HepG2 (cell line): ENCODE data around the gene OARD1. TPM values are rescaled to one million over a fixed set of nuclear protein-coding genes. Genes with fewer than 3 reads are reported as not detected.
"Not testable (repeated sequence)": the region's sequence is repeated elsewhere in the genome, so short reads cannot be mapped to it uniquely, and the experiment has no call there.

Experiments
- ATAC-seq: fragments of 200-7000 bp; cut with Tn5 transposase; 3 replicates; pipeline ENCODE4 v1.9.1; 2020; ENCODE audit warnings: mild to moderate bottlenecking, moderate library complexity
- BruUV-seq: library from RNA; stranded (reverse); fragments of 400-500 nt; replicated peaks from 2 replicates; lab custom pipeline; 2021; lab: Mats Ljungman, UMichigan
- CTCF ChIA-PET: fragments of 300-600 bp; formaldehyde crosslinking; extraction: SDS; loops from one replicate; lab custom pipeline; 2021; ENCODE audit warnings: low total read pairs, inconsistent platforms, low intra/inter-chr PET ratio; lab: Yijun Ruan, JAX
- POLR2A ChIA-PET: fragments of 350-600 bp; sonication (Branson Sonifier 250); formaldehyde crosslinking; loops from one replicate; lab custom pipeline; 2020; ENCODE audit warnings: antibody characterized with exemption, inconsistent platforms; lab: Yijun Ruan, JAX
- DNase-seq: peaks from one replicate; pipeline ENCODE4 v3.0.0-alpha.2; 2015; ENCODE audit warnings: low spot score
- FAIRE-seq: peaks from 3 replicates; lab custom pipeline; 2011; peaks lifted over from hg19 to GRCh38; lab: Jason Lieb, UNC
- H2AFZ ChIP-seq: one replicate; pipeline ENCODE4 v1.6.1; 2011; ENCODE audit warnings: low read length, inconsistent platforms
- H3K27ac ChIP-seq: fragments of 300-600 bp; 3 replicates; pipeline ENCODE4 v1.8.0; 2011; ENCODE audit warnings: mixed run types, mild to moderate bottlenecking, mixed read lengths, low read length, inconsistent platforms; ENCODE audit not compliant: insufficient read depth; ENCODE audit errors: extremely low read length
- H3K27me3 ChIP-seq, 2 experiments: fragments of 200-600 bp in 1 of 2; 2 replicates in 1 of 2; 3 replicates in 1 of 2; pipeline versions ENCODE4 v1.6.0 to v1.8.0; 2011; ENCODE audit warnings: low read length in 2 of 2, mild to moderate bottlenecking in 2 of 2, moderate library complexity in 2 of 2, inconsistent platforms in 1 of 2; ENCODE audit not compliant: insufficient read depth in 2 of 2, control insufficient read depth in 1 of 2
- H3K36me3 ChIP-seq, 2 experiments: fragments of 200-600 bp in 1 of 2; replicated peaks in 1 of 2; 2 replicates in 1 of 2; 3 replicates in 1 of 2; pipeline versions ENCODE4 v1.5.1 to v1.8.0; 2011; ENCODE audit warnings: low read length in 2 of 2, inconsistent platforms in 1 of 2; ENCODE audit not compliant: insufficient read depth in 2 of 2, control insufficient read depth in 1 of 2
- H3K4me1 ChIP-seq: 2 replicates; pipeline ENCODE4 v1.5.1; 2012; ENCODE audit warnings: low read length, inconsistent platforms; ENCODE audit not compliant: insufficient read depth
- H3K4me2 ChIP-seq: 2 replicates; pipeline ENCODE4 v1.6.0; 2011; ENCODE audit warnings: low read depth, low read length, inconsistent platforms
- H3K4me3 ChIP-seq, 3 experiments: fragments of 200-600 bp in 1 of 3; sonication (generic), shearing (Covaris generic) in 1 of 3; replicated peaks in 1 of 3; 2 replicates each; pipeline ENCODE4 v1.5.1; 2011 to 2016; ENCODE audit warnings: low read length in 3 of 3, inconsistent platforms in 2 of 3, low read depth in 2 of 3, mild to moderate bottlenecking in 2 of 3, control low read depth in 1 of 3, mixed read lengths in 1 of 3; ENCODE audit not compliant: insufficient read depth in 1 of 3
- H3K79me2 ChIP-seq: one replicate; pipeline ENCODE4 v1.6.1; 2011; ENCODE audit warnings: low read length, inconsistent platforms; ENCODE audit not compliant: insufficient read depth
- H3K9ac ChIP-seq: 2 replicates; pipeline ENCODE4 v1.6.0; 2011; ENCODE audit warnings: mild to moderate bottlenecking, low read depth, low read length, inconsistent platforms; ENCODE audit not compliant: insufficient read depth
- H3K9me3 ChIP-seq: 2 replicates; pipeline ENCODE4 v1.5.1; 2012; ENCODE audit warnings: mild to moderate bottlenecking, low read length
- H4K20me1 ChIP-seq: 2 replicates; pipeline ENCODE4 v1.6.0; 2011; ENCODE audit warnings: inconsistent platforms, mild to moderate bottlenecking, low read length, moderate library complexity; ENCODE audit not compliant: insufficient read depth
- BORCS8-MEF2B ChIP-seq: sonication (generic); formaldehyde crosslinking; IDR thresholded peaks from 2 replicates; pipeline ENCODE4 v1.8.0; 2022; ENCODE audit warnings: mild to moderate bottlenecking, missing genetic modification reagents
- CAMTA2 ChIP-seq: sonication (generic); formaldehyde crosslinking; IDR thresholded peaks from 2 replicates; pipeline ENCODE4 v1.4.0; 2020; ENCODE audit warnings: mild to moderate bottlenecking, missing genetic modification reagents, borderline replicate concordance
- HOXA5 ChIP-seq: sonication (generic); formaldehyde crosslinking; IDR thresholded peaks from 2 replicates; pipeline ENCODE4 v1.4.0; 2020; ENCODE audit warnings: missing genetic modification reagents
- MBD4 ChIP-seq: IDR thresholded peaks from 2 replicates; pipeline ENCODE4 v1.6.1; 2012; ENCODE audit warnings: low read length, inconsistent platforms, borderline replicate concordance
- NR1H2 ChIP-seq: sonication (generic); formaldehyde crosslinking; IDR thresholded peaks from 2 replicates; pipeline ENCODE4 v1.8.1; 2022; ENCODE audit warnings: low read depth, missing genetic modification reagents, borderline replicate concordance
- POGZ ChIP-seq: sonication (generic); formaldehyde crosslinking; IDR thresholded peaks from 2 replicates; pipeline ENCODE4 v1.4.0; 2020; ENCODE audit warnings: mild to moderate bottlenecking, missing genetic modification reagents
- ZNF124 ChIP-seq: sonication (generic); formaldehyde crosslinking; IDR thresholded peaks from 2 replicates; pipeline ENCODE4 v1.4.0; 2020; ENCODE audit warnings: missing genetic modification reagents
- ZNF337 ChIP-seq: sonication (generic); formaldehyde crosslinking; IDR thresholded peaks from 2 replicates; pipeline ENCODE4 v1.5.1; 2020; ENCODE audit warnings: missing genetic modification reagents, low read depth, mild to moderate bottlenecking, borderline replicate concordance
- ZNF530 ChIP-seq: sonication (generic); formaldehyde crosslinking; IDR thresholded peaks from 2 replicates; pipeline ENCODE4 v1.5.0; 2020; ENCODE audit warnings: low read depth, mild to moderate bottlenecking, missing genetic modification reagents
- WGBS: methylation state at CpG from one replicate; pipeline ENCODE4 v1.1.6; 2017; ENCODE audit warnings: low lambda C conversion rate; 5-methylcytosine and 5-hydroxymethylcytosine counted together
- in situ Hi-C: cut with HindIII; loops from 2 replicates; pipeline ENCODE4 v1.10.0; 2017; ENCODE audit warnings: low pct_unique_long_range_greater_than_20kb; ENCODE audit not compliant: extremely low pct_ligation_motif_present
- intact Hi-C: fragments of 100-400 bp; cut with micrococcal nuclease; formaldehyde crosslinking; loops from one replicate; pipeline ENCODE4 v1.10.0; 2022; ENCODE audit not compliant: unreplicated experiment
- polyA plus RNA-seq, 8 experiments: library from polyadenylated mRNA; depleted of rRNA in 3 of 8; stranded (reverse) in 7 of 8; unstranded in 1 of 8; fragments of >200 nt; fragmentation: Illumina TruSeq in 4 of 8; extraction: Trizol in 4 of 8; gene quantifications; 2 replicates each; pipeline versions ENCODE4 v1.2.1 to v1.2.3, GENCODE V29; 2011 to 2016; ENCODE audit warnings: low read depth in 4 of 8, missing spikeins in 1 of 8, mixed read lengths in 1 of 8; ENCODE audit not compliant: insufficient read depth in 1 of 8
- total RNA-seq, 5 experiments: library from RNA; depleted of rRNA; stranded (reverse); fragments of >200 nt; fragmentation: Illumina TruSeq; extraction: Trizol; gene quantifications; 2 replicates each; pipeline ENCODE4 v1.2.3, GENCODE V29; 2016; ENCODE audit warnings: low read depth in 1 of 5
- TF ChIP-seq, protein P1 (sequence below): sonication (generic); formaldehyde crosslinking; IDR thresholded peaks from 2 replicates; pipeline ENCODE4 v1.4.0; 2020; ENCODE audit warnings: missing genetic modification reagents
- TF ChIP-seq, protein P2 (sequence below): sonication (generic); formaldehyde crosslinking; IDR thresholded peaks from 2 replicates; pipeline ENCODE4 v1.4.0; 2020; ENCODE audit warnings: low read depth, mild to moderate bottlenecking, missing genetic modification reagents
- TF ChIP-seq, protein P3 (sequence below): sonication (generic); formaldehyde crosslinking; IDR thresholded peaks from 2 replicates; pipeline ENCODE4 v1.5.1; 2020; ENCODE audit warnings: mild to moderate bottlenecking, moderate library complexity, missing genetic modification reagents

OARD1 gene
- total and polyA plus RNA-seq, 2 of the 13 experiments (the other 11 are each of a cell fraction or from before 2014, with no cell fraction given): 18.4 to 49.0 TPM

DNA sequence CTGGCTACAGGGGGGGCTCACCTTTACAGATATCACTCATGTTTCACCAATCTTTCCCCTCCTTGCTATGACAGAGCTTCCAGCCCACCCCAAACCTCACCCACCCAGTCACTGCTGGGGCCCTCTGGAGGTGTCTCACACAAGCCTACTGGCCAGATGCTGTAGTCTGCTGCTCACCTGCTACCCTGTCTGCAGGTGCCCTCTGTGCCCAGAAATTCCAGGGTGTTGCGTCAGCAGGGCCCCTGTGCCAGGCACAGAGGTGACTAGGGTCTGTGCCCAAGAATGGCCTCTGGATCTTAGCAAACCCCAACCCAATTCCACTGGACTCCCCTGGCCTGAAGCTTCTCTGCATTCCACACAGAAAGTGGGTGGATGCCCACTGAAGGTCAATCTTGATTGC is 54.5 kb downstream of the OARD1 start:
- no peak overlapping the region for H3K27ac ChIP-seq
- WGBS: 100% methylated on average over 1 of the region's 1 CpG
- no peaks in the 10 kb centered on the region for H4K20me1 ChIP-seq
- H3K79me2 ChIP-seq: no peaks in the 10 kb centered on the region
- peaks cover 22% of the 10 kb centered on the region for H3K4me1 ChIP-seq
- intact Hi-C loops (no loop called here), in situ Hi-C loops (no loop called here)
- ChIA-PET POLR2A (no interaction called here), CTCF (no interaction called here)
- H3K27me3 ChIP-seq: no peaks in the 10 kb centered on the region
- no peaks in the 10 kb centered on the region for H3K9me3 ChIP-seq
- no peak for TF ChIP-seq ZNF337
- TF ChIP-seq CAMTA2 (CRISPR knock-in tag): no peak
- TF ChIP-seq POGZ: no peak
- no peak for TF ChIP-seq MBD4
- no peak for TF ChIP-seq ZNF124
- TF ChIP-seq, protein P1, sequence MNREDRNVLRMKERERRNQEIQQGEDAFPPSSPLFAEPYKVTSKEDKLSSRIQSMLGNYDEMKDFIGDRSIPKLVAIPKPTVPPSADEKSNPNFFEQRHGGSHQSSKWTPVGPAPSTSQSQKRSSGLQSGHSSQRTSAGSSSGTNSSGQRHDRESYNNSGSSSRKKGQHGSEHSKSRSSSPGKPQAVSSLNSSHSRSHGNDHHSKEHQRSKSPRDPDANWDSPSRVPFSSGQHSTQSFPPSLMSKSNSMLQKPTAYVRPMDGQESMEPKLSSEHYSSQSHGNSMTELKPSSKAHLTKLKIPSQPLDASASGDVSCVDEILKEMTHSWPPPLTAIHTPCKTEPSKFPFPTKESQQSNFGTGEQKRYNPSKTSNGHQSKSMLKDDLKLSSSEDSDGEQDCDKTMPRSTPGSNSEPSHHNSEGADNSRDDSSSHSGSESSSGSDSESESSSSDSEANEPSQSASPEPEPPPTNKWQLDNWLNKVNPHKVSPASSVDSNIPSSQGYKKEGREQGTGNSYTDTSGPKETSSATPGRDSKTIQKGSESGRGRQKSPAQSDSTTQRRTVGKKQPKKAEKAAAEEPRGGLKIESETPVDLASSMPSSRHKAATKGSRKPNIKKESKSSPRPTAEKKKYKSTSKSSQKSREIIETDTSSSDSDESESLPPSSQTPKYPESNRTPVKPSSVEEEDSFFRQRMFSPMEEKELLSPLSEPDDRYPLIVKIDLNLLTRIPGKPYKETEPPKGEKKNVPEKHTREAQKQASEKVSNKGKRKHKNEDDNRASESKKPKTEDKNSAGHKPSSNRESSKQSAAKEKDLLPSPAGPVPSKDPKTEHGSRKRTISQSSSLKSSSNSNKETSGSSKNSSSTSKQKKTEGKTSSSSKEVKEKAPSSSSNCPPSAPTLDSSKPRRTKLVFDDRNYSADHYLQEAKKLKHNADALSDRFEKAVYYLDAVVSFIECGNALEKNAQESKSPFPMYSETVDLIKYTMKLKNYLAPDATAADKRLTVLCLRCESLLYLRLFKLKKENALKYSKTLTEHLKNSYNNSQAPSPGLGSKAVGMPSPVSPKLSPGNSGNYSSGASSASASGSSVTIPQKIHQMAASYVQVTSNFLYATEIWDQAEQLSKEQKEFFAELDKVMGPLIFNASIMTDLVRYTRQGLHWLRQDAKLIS: no peak
- no peak for TF ChIP-seq NR1H2 (CRISPR knock-in tag)
- TF ChIP-seq BORCS8-MEF2B (CRISPR knock-in tag): no peak
- TF ChIP-seq, protein P2, sequence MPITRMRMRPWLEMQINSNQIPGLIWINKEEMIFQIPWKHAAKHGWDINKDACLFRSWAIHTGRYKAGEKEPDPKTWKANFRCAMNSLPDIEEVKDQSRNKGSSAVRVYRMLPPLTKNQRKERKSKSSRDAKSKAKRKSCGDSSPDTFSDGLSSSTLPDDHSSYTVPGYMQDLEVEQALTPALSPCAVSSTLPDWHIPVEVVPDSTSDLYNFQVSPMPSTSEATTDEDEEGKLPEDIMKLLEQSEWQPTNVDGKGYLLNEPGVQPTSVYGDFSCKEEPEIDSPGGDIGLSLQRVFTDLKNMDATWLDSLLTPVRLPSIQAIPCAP (CRISPR knock-in tag): no peak
- TF ChIP-seq, protein P3, sequence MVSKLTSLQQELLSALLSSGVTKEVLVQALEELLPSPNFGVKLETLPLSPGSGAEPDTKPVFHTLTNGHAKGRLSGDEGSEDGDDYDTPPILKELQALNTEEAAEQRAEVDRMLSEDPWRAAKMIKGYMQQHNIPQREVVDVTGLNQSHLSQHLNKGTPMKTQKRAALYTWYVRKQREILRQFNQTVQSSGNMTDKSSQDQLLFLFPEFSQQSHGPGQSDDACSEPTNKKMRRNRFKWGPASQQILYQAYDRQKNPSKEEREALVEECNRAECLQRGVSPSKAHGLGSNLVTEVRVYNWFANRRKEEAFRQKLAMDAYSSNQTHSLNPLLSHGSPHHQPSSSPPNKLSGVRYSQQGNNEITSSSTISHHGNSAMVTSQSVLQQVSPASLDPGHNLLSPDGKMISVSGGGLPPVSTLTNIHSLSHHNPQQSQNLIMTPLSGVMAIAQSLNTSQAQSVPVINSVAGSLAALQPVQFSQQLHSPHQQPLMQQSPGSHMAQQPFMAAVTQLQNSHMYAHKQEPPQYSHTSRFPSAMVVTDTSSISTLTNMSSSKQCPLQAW (CRISPR knock-in tag): no peak
- no peak for TF ChIP-seq ZNF530
- TF ChIP-seq HOXA5 (CRISPR knock-in tag): no peak
- no peak overlapping the region for H2AFZ ChIP-seq
- no peak overlapping the region for H3K9ac ChIP-seq
- H3K36me3 ChIP-seq: no peaks in the 10 kb centered on the region
- no peak overlapping the region for H3K4me2 ChIP-seq
- no peak overlapping the region for H3K4me3 ChIP-seq
- BruUV-seq: no TSS peak
- no peak for ATAC-seq
- no peak for DNase-seq
- no peak for FAIRE-seq

DNA sequence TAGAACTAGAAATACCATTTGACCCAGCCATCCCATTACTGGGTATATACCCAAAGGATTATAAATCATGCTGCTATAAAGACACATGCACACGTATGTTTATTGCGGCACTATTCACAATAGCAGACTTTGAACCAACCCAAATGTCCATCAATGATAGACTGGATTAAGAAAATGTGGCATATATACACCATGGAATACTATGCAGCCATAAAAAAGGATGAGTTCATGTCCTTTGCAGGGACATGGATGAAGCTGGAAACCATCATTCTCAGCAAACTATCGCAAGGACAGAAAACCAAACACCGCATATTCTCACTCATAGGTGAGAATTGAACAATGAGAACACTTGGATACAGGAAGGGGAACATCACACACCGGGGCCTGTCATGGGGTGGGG is 56.3 kb downstream of the OARD1 start:
- H3K9ac ChIP-seq, intact Hi-C loops, H3K9me3 ChIP-seq, H2AFZ ChIP-seq, H3K79me2 ChIP-seq, FAIRE-seq, H3K27me3 ChIP-seq, BruUV-seq, H3K36me3 ChIP-seq, H3K4me3 ChIP-seq, in situ Hi-C loops, H3K27ac ChIP-seq, H3K4me2 ChIP-seq, DNase-seq, POLR2A ChIA-PET, ATAC-seq, H4K20me1 ChIP-seq, CTCF ChIA-PET: not testable (repeated sequence)
- WGBS: 91% methylated on average over 5 of the region's 5 CpGs
- peaks cover 31% of the 10 kb centered on the region for H3K4me1 ChIP-seq
